Muscle of arm (tissue), 12 donors: ENCODE results near the gene EMILIN2. TPM values are rescaled to one million over a fixed set of nuclear protein-coding genes. Genes with fewer than 3 reads are reported as not detected.

Source experiments
- DNase-seq: peaks from one replicate; pipeline ENCODE4 v3.0.0-alpha.2; 2013
- polyA plus RNA-seq, 12 donors: library from polyadenylated mRNA; unstranded; fragments of 120-200 nt; gene quantifications; one replicate each; pipeline ENCODE4 v1.2.1, GENCODE V29; 2013; ENCODE audit not compliant: insufficient read length in 12 of 12

Gene EMILIN2
- polyA plus RNA-seq, 12 donors, result 19.3 to 48.5 (median 27.7) TPM; not detected in 1

- DNase-seq, result no peak
Measured at GRCh38 chr18:2869207-2869606, 22.4 kb downstream of the EMILIN2 start.

- DNase-seq, result no peak
Measured at GRCh38 chr18:2871111-2871720, 24.4 kb downstream of the EMILIN2 start.

- no peak for DNase-seq
Measured at GRCh38 chr18:2872095-2872494, 25.3 kb downstream of the EMILIN2 start.

DNA sequence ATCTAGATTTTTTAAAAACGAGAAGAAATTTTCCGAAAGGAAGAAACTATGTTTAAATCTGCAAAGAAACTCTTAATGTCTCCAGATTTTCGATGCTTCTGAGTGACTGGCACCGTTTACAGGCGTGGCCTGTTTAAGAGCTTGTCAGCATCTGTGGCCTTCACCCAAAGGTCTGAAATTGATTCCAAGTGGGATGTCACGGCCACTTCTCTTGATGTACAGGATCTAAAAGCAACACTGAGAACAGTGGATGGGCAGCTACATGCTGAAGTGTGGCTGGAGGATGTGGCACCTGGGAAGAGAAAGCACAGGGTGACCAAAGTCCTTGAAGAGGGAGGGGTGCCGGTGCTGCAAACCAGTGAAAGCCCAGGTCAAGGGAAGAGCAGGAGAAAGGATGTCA lies 28.0 kb downstream of the EMILIN2 start:
- no peak for DNase-seq

DNA sequence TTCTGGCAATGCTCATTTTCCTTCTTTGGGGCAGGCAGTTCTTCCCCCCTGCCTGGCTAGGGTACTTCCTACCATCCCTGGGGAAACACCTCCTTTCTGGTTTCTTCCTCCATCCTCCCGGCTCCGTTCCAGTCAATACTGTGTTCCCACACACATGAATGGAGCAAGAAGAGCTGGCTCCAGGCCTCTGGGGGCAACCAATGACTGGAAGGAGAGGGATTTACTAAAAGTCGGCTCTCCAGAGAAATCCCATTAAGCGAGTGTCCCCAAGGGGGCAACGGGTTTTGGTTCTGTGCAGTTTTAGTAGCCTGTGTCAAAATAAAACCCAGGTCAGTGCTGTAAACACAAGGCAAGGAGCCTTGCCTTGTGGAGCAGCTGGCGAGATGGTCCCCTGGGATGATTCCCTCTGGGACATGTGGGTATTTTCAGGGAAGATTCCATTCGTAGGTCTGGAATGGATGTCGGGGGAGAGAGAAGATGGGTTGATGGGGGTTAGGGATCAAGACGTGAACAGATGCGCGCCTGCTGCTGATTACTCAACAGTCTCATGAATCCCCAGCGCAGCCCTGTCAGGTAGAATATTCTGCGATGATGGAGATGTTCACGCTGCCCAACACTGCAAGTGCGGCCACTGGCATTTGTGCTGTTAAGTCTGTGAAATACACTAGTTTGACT lies 32.0 kb downstream of the EMILIN2 start:
- DNase-seq, result no peak

DNA sequence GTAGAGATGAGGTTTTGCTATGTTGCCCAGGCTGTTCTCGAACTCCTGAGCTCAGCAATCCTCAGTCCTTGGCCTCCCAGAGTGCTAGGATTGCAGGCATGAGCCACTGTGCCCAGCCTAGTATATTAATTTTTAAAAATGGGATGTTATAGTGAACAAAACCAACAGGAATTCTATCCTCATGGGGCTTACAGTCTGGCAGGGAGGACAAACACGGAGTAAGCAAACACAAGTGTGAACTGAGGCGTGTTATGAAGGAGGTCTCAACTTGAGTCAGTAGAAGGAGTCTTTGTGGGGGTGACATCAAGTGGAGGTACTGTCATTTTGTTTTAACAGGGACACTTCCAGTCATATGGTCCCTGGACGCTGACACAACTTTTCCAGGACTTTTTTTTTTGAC lies 33.1 kb downstream of the EMILIN2 start:
- DNase-seq, result no peak

GRCh38 chr18:2880473-2880872 lies 33.7 kb downstream of the EMILIN2 start:
- DNase-seq, result no peak

DNA sequence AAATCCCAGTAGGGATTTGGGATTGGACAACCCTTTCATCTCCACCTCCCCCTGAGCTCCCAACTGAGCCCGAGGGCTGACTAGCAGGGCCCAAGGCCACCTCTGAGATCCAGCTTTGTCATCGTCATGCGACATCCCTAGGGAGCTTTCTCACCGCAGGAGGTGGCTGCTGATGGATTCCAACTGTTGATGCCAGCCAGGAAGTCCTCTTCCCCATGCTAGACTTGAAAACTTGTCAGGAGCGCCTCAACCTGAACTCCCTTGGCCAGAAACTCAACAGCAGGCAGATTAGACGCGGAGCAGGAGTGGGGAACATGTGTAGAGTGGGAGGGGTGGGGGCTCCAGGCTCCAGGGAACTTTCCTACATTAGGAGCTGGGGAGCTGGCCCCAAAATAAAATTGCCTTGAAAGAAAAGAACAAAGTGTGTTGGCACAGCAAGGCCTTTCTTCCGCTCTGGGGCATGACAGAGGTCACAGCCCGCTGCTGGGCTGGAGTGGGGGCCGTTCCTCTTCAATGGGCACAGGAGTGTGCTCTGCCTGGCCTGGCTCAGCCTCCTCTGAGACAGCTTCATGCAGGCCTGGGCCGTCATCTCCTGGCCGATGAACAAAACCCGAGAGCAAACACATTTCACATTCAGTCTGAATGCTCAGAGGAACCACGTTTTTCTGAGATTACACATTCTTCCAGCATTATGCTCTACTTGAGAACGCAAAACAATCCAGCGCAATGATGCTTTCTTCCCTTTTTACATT lies 34.5 kb downstream of the EMILIN2 start:
- peak; percentile 88 for DNase-seq

- no peak for DNase-seq
Measured at GRCh38 chr18:2881840-2882195, 35.0 kb downstream of the EMILIN2 start.

DNA sequence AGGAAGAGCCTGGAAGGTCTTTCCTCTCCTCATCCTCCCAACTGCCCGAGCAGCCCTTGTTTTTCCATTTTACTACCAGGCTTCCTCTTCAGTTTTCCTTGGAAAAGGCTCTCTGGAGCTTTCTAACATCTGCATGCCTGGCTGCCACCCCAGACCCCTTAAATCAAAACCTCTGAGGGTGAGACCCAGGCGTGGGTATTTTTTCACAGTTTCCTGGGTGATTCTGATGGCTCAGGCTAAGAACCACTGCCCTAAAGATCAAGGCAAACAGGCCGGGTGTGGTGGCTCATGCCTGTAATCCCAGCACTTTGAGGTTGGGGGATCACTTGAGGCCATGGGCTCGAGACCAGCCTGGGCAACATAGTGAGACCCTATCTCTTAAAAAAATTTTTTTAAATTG lies 35.4 kb downstream of the EMILIN2 start:
- DNase-seq, result no peak

- DNase-seq, result no peak
Measured at GRCh38 chr18:2883076-2883735, 36.4 kb downstream of the EMILIN2 start.

DNA sequence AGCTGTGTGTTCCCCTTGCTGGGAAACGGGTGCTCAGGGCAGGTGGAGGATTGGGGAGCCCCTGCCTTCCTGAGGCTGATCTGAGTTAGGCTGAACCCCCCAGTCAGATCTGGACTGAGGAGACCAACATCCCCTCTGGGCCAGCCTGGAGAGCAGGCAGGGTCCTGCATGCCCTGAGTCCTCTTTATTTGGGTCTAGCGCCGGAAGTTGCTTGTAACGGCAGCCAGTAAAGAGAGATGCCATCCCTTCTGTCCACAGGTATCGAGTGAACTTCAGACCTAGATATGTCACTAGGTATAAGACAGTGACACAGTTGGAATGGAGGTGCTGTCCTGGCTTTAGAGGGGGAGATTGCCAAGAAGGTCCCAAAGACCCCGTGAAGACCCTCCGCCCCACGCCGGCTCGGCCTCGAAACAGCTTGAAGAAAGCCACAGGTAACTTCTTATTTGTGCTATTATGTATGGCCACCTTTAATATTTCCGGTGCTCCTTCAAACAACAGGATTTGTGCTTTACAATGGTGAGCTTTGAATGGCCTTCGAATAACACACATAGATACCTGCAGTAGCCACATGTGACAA lies 38.0 kb downstream of the EMILIN2 start:
- DNase-seq, result no peak

- no peak for DNase-seq
Measured at GRCh38 chr18:2887470-2887869, 40.7 kb downstream of the EMILIN2 start.

DNA sequence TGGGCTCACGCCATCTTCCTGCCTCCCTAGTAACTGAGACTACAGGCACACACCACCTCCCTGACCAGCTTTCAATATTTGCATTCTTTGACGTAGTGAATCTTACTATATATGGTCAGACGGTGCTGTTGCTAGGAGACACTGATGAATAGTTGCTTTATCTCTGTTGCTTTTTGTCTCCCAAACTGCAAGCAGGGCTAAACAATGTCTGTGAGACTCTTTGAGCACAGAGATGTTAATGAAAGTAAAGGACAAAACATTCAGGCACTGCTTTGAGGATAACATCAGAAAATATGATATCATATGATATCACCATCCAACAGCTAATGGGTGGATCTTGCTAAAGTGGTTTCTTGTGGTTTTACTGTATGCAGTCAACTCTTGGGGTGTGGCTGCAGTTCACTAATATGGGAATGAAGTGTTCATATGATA lies 43.0 kb downstream of the EMILIN2 start:
- DNase-seq, result no peak

DNA sequence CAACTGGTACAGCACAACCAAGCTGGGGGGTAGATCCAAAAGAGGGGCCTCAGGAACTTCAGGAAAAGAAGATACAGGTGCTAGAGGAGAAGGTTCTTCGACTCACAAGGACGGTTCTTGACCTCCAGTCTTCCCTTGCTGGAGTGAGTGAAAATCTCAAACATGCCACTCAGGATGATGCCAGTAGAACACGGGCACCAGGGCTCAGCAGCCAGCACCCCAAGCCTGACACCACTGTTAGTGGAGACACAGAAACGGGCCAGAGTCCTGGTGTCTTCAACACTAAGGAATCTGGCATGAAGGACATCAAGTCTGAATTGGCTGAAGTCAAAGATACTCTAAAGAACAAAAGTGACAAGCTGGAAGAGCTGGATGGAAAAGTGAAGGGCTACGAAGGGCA lies 43.8 kb downstream of the EMILIN2 start:
- DNase-seq, result no peak

DNA sequence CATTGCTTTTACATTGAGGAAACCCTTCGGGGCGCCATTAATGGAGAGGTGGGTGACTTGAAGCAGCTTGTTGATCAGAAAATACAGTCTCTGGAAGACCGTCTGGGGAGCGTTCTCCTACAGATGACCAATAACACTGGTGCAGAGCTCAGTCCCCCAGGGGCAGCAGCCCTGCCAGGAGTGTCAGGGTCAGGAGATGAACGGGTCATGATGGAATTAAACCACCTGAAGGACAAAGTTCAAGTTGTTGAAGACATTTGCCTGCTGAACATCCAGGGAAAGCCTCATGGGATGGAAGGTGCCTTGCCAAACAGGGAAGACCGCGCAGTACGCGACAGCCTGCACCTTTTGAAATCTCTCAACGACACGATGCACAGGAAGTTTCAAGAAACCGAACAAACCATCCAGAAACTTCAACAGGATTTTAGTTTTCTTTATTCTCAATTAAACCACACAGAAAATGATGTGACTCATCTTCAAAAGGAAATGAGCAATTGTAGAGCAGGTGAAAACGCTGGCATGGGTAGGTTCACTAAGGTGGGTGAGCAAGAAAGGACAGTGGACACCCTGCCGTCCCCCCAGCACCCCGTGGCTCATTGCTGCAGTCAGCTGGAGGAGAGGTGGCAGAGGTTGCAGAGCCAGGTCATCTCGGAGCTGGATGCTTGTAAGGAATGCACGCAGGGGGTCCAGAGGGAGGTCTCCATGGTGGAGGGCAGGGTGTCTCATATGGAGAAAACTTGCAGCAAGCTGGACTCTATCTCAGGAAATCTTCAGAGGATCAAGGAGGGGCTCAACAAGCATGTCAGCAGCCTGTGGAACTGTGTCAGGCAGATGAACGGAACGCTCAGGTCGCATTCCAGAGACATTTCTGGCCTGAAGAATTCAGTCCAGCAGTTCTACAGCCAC lies 45.0 kb downstream of the EMILIN2 start:
- no peak for DNase-seq

DNA sequence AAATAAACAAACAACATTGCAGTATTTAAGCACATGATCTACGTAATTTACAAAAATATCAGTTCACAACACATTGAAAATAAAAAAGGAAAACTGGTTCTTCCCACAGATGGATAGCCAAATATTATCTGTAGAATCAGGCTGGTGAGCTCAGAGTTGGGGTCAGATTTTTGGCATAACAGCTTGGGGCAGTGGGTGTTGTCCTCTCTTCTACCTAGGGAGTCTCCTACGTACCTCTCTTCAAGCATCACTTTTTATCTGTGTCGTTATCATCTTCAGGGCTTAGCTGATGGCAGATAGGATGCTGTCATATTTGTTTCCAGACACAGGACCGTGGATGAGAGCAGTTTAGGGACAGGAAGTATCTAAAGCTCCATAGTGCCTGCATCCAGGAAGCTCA lies 46.2 kb downstream of the EMILIN2 start:
- DNase-seq, result no peak

DNA sequence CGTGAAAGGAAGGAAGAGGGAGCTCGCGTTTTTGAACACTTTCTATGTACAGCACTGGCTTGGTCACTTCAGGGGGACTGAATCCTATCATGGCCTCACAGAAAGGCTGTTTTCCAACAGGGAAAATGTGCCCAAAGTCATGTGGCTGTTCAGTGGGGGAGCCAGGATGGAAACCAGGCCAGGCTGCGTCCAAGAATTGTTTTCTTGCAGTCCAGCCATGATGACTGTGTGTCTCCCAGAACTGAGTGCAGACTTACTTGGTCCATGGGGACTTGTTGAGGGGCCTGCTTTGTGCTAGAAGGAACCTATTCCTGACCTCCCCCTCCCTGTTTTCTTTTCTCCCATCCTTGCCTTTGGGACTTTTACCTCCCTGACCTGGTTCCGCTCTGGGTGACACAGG lies 46.9 kb downstream of the EMILIN2 start:
- DNase-seq, result no peak

GRCh38 chr18:2894131-2894840 lies 47.5 kb downstream of the EMILIN2 start:
- no peak for DNase-seq

GRCh38 chr18:2894841-2895370 lies 48.1 kb downstream of the EMILIN2 start:
- no peak for DNase-seq
